CD4-positive, alpha-beta T cell treated with Interleukin-15 for 4 hours (primary cell): ENCODE measurements around the gene KRTAP10-2.
"Not testable (repeated sequence)": the region's sequence is repeated elsewhere in the genome, so short reads cannot be mapped to it uniquely, and the experiment has no call there.

Experiments
- DNase-seq: peaks from one replicate; pipeline ENCODE4 v3.0.0-alpha.2; 2020; ENCODE audit warnings: low spot score

The KRTAP10-2 gene

DNA sequence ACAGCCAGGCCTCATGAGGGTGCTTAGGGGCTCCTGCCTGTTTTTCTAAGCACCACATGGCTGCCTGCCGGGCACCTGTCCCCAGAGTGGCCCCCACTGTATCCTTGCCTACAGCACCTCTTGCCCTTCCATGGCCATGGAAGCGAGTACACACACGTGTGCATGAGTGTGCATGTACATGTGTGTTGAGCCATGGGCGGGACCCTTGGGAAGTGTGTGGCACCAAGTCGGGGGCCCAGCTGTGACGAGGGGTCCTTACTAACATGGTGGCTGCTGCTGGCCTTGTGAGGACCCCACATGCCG lies 37.1 kb downstream of the KRTAP10-2 start:
- DNase-seq, result no peak

DNA sequence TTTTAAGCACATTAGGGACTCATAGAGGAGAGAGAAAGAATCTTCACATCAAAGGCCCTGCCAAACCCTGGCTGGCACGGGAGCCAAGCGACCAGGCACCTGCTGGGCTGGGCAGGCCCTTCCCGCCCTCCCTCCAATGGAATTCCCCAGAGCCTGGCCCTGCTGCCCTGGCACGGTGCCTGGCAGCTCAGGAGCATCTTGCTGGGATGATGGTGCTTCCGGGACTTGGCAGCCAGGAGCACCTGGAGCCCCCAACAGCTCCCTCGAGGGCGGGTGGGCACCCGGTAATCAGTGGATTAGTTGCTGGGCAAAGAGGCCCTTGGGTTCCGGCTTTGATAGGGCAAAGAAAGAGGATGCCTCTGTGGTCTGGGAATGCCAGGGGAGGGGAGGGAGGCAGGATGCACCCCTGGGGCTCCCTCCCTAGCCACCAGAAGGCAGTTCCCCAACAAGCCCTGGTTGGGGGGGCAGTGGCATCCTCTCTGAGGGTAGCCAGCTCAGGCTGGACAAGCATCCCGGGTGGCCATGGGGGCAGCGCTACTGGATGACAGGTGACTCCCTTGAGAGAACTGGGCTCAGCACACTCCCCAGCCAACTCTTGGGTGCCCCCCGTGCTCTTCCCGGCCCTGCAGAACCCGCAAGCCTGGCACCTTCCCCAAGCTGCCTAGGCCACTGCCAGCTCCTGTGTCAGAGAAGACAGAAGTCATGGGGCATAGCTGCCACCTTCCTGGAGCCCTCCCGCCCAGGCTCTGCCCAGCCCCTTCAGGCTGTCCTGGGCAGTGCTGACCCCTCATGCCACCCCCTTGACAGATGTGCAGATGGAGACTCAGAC lies 37.7 kb downstream of the KRTAP10-2 start:
- no peak for DNase-seq

DNA sequence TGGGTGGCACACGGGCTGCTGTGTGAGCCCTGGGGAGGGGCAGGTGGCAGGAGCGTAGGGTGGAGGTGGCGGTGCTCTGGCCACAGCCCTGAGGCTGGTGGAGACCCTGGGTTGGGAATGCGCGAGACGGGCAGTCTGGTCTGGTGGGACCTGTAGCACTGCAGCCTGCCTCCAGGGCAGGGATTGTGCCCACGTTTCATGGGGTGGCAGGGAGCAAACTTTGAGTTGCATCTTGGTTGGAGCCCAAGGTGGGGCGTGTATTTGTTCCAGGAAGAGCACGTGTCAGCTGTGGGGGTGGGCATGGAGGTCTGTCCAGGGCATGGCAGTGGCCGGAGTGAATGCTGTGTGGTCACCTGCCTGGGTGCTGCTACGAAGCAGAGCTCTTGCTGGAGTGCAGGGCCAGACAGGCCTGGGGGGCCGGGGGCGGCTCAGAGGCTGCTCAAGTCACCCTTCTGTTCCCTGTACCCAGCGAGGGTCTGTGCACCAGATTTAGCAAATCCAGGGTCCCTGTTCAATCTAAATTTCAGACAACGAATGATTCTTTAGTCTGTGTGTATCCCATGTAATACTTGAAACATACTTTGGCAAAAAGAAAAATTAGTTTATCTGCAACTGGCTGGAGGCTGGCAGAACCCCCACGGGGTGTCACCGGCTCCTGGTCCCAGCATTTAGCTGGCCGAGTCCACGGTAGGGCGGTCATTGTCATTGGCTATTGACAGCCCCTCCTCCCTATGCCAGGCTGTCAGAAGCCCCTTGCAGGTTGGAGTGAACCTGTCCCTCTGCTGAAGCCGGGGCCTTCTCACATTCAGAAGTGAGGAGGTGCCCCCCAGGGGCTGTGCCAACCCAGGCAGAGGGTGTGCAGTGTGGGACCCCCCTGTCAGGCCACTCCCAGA lies 38.6 kb downstream of the KRTAP10-2 start:
- no peak for DNase-seq

DNA sequence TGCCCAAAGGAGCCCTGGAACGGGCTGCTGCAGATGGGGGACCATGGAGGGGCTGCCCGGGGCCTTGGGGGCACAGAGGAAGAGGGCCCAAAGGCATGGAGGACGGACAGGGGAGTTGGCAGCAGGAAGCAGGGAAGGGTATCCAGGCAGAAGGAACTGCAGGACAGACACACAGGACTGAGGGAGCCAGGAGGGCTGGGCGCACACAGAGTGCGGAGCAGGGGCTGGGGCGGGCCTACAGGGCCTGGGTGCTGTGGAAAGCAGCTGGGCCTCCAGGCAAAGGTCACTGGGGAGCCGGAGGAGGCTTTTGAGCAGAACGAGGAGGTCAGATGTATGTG lies 39.4 kb downstream of the KRTAP10-2 start:
- DNase-seq, result no peak

DNA sequence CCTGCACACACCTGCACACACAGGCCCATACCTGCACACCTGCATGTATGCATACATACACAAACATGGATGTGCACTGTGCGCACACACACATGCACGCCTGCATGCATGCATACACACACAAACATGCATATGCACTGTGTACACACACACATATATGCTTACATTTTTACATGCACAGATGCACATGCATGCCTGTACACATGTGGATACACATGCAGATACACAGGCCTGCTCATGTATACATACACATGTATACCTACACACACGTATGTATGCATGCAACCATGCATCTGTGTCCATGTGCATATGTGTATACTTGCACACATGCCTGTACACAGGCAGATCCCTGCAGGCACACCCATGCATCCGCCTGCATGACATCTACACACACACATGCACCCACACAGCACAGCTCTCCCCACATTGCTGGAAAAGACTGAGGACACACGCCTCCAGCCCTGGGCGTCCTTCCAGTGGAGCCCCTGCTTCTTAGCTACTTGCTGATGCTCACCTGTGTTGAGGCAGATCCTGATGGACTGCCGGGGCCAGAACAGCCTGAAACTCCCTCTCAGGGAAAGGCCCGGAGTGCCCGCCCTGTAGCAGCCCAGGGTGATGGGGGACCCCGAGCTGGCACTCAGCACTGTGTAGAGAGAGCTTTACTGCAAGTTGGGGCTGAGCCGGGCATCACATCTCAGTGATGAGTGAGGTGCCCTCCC lies 39.9 kb downstream of the KRTAP10-2 start:
- no peak for DNase-seq

DNA sequence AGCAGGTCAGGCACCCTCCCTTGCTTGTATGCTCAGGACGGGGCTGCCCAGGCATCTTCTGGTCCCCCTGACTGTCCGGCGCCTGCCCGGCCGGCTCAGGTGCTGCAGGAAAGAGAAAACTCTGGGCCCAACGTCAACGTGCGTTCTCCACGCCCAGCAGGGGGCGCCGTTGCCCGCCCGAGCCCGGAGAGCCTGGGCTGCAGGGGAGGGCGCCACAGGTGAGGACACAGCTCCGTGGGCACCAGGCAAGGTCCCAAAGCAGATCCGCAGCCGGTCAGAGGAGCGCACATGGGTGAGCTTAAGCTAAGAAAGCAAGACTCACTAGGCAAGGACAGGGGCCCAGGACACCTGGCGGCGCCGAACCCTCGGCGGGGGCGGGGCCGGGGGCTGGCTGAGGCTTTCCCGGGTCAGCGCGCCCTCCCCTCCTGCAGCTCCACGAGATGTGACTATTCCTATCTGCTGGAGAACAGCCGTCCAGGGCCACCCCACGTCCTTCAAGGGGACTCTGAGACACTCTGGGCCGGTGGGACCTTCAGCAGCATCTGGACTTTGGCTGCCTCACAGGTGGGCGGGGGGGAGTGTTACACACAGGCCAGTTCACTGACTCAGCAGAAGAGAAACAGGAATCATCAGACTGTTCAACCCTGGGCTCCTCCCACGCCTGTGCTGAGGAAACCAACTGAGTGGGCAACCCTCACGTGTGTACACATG lies 40.6 kb downstream of the KRTAP10-2 start:
- DNase-seq, result peak; percentile 77

DNA sequence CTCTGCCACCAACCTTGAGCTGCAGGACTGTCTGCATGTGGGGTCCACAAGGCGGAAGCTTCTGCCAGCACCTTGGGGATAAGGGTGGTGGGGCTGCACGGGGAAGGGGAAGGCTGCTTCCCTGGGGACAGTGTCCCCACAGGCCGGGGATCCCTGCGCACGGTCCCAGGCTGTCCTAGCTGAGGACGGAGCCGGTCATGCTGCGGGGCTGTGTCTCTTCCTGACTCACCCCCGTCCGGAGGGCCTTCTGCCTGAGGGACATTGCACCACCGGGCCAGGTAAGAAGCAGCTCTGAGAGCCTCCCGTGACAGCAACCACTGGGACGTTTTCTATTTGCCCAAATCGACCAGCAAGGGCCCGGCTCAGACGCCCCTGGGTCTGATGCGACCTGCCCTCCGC lies 41.2 kb downstream of the KRTAP10-2 start:
- no peak for DNase-seq

DNA sequence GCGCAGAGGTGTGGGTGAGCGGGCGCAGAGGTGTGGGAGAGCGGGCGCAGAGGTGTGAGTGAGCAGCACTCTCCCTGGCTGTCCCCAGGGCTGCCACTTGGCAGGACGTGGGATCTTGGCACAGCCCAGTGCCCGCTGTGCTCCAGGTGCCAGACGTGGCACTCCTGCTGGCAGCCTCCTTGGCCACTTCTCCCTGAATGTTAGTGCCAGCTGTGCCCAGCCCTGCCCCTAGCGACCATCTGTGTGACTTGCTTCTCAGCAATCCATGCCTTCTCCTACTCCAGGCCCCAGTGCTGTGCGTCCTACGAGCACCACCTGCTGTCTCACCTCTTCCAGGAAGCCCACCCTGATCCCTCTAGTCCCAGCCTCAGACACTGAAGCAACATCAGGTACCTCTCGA lies 41.8 kb downstream of the KRTAP10-2 start:
- no peak for DNase-seq

DNA sequence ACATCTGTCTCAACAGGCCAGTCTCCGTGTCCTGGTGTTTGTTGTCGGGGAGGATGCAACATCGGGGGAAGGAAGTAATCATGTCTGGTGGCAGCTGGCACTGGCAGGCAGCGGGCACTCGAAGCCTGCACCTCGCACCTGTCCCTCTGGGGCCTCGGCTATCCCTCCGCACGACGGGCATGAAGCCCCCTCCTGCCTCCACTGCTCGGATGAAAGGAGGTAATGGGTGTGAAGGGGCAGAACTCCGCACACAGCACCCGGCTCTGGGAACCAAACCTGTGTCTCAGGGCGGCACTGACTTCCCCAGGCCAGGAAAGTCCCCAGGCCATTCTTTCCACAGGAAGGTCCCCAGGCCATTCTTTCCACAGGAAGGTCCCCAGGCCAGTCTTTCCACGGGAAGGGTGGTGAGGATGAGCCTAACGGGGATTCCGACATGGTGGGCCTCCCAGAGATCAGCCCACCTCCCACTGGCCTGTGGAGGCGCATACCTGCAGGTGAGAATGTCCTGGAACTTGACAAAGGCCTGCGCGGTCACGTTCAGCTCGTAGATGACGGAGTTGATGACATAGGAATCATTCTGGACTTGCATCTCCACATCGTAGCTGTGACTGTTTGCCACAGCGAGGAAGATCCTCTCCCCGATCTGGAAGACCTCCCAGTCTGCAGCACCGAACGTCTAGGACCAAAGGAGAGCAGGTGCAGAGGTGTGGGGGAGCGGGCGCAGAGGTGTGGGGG lies 42.4 kb downstream of the KRTAP10-2 start:
- no peak for DNase-seq

DNA sequence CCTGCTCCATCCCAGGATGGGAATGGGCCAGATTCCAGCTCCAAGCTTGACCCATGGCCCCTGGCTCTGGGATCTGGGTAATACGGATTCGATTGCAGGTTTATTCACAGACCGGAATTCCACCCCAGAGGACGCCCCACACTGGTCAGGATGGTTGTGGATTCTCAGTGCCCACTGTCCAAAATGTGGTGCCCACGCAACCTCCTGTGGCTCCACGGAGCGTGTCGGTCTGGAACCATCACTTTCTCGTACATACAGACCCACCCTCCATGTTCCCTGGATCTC lies 42.9 kb downstream of the KRTAP10-2 start:
- DNase-seq, result no peak

DNA sequence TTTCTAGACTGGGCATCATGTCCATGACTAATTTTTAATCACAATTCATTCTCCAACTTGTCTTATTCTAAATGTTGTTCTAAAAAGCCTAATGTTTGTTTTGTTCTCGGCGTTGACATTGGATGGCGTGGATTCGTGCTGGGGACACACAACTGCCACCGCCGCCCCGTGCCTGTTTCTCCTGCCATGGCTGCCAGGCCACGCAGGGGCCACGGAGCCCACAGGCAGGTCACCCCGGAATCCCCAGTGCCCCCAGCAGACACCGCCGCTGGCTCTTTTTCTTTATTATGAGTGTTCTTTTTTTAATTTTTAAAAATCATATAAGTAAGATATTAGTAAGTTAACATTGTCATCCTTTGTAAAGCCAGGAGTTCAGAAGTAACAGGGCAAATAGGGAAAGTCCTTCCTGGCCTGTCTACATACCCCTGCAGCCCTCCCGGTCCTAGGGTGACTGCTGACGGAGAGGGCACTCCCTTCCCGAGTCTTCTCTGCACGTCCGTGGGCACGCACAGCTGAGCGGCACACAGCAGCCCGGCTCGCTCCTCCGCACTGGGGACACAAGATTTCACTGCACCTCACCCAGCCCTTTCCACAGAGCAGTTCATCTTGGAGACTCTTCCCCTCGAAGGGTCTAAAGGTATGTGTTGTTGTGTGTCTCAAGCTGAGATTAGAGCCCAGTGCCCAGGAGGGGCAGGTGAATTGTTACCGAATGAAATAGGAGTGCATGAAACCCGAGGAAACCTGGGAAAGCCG lies 43.5 kb downstream of the KRTAP10-2 start:
- no peak for DNase-seq

DNA sequence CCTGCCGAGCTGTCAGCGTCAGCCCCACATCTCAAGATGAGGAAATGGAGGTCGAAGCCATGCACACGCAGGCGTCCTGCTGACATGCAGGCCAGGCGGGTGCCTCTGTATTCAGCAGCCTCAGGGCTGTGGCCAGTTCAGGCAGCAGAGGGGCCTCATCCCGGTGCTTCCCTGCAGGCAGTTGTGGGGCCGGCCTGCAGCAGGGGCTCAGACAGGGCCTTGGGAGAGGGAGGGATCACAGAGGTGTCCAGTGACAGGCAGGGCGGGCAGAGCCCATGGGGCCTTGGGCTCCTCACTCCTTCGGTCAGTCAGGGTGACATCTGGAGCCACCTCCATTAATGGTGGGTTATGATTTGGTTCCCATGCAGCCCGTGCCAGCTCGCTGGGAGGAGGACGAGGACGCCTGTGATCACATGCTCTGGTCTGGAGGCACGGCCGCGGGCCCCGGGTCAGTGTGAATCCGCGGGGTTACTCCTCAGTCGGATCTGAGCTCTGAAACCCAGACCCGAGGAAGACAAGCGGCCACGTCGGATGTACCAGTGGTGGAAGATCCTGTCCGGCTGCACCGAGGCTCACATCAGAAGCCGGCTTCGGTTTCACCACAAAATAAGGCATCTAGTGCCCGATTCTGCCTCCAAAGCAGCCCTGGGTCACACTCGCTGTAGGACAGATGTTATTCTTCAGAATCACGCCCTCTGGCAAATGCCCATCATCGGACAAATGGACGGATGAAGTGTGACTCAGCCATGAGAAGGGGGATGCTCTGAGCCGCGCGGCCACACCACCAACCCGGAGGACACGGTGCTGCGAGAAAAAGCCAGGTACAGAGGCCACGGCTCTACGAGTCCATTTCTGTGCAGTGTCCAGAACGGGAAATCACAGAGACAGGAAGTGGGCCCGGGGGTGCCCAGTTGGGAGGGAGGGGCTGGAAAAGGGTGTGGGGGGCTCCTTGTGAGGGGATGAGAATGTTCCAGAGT lies 44.7 kb downstream of the KRTAP10-2 start:
- DNase-seq, result no peak

DNA sequence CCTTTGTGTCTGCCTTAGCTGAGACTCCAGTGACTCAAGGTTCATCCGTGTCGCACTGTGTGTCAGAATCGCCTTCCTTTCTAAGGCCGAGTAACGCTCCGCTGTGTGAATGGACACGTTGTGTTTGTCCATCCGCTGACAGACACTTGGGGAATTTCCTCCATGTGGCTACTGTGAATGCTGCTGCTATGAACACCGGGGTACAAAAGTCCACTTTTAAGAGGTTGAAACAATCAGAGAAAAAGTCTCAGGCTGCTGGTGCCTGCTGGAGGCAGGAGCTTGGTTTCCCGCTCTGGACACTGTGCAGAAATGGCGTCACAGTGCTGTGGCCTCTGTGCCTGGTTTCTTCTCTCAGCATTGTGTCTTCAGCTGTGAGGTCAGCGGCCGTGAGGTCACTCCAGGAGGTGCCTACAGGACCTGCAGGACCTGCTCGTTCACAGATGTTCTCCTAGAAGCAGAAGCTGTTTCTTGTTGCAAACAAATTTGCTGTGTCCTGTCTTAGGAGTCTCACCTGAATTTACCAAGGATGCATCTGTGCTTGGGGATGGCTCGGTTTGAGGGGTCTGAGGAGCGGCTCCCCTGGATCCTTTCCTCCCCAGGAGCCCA lies 45.5 kb downstream of the KRTAP10-2 start:
- DNase-seq, result no peak

DNA sequence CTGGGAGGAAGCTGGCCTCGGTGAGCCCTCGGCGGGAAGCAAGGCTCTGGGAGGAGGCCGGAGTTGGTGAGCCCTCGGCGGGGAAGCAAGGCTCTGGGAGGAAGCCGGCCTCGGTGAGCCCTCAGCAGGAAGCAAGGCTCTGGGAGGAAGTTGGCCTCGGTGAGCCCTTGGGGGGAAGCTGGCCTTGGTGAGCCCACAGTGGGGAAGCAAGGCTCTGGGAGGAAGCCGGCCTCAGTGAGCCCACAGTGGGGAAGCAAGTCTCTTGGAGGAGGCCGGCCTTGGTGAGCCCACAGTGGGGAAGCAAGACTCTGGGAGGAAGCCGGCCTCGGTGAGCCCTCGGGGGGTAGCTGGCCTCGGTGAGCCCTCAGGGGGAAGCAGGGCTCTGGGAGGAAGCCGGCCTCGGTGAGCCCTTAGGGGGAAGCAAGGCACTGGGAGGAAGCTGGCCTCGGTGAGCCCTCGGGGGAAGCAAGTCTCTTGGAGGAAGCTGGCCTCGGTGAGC lies 47.4 kb downstream of the KRTAP10-2 start:
- no peak for DNase-seq

DNA sequence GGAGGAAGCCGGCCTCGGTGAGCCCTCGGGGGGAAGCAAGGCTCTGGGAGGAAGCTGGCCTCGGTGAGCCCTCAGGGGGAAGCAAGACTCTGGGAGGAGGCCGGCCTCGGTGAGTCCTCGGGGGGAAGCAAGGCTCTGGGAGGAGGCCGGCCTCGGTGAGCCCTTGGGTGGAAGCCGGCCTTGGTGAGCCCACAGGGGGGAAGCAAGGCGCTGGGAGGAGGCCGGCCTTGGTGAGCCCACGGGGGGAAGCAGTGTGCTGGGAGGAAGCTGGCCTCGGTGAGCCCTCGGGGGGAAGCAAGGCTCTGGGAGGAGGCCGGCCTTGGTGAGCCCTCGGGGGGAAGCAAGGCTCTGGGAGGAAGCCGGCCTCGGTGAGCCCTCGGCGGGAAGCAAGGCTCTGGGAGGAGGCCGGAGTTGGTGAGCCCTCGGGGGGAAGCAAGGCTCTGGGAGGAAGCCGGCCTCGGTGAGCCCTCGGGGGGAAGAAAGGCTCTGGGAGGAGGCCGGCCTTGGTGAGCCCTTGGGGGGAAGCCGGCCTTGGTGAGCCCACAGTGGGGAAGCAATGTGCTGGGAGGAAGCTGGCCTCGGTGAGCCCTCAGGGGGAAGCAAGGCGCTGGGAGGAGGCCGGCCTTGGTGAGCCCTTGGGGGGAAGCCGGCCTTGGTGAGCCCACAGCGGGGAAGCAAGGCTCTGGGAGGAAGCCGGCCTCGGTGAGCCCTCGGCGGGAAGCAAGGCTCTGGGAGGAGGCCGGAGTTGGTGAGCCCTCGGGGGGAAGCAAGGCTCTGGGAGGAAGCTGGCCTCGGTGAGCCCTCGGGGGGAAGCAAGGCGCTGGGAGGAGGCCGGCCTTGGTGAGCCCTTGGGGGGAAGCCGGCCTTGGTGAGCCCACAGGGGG lies 48.1 kb downstream of the KRTAP10-2 start:
- not testable (repeated sequence) for DNase-seq

DNA sequence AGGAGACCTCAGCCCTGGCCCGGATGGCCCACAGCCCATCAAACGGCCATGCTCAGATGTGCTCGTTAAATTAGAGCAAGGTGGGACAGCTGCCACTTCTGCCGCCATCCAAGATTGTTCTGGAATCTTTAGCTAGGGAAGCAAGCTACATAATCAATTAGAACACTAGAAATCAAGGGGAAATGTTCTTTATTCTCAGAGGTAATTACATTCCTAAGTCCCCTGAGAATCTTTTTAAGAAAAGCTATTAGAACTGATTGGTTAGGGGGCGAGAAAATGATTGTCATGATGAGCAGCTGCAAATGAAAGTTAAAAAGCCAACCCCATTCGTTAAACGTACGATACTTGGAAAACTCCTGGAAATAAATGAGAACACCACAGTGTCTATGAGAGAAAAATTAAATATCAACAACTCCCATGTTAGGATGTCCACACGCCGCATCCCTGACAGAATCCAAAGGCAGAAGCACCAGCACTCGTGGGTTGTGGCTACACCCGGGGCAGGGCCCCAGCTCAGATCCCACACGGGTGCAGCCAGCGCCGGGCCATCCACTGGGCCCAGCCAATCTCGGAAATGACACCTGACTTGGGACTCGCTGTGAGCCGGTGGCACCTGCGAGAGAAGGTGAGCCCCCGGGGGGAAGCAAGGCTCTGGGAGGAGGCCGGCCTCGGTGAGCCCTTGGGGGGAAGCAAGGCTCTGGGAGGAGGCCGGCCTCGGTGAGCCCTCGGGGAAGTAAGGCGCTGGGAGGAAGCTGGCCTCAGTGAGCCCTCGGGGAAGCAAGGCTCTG lies 48.9 kb downstream of the KRTAP10-2 start:
- DNase-seq, result no peak
